GM12891 (cell line): Measurements from ENCODE around the gene SLC30A7.
A peak's percentile ranks its signal among the peaks of the same experiment; 100 is the strongest.

Experiments
- DNase-seq: peaks from one replicate; pipeline ENCODE4 v3.0.0; 2011; ENCODE audit warnings: low spot score; ENCODE audit not compliant: insufficient read length
- FAIRE-seq: peaks from 2 replicates; lab custom pipeline; 2011; peaks lifted over from hg19 to GRCh38; lab: Jason Lieb, UNC
- PAX5 ChIP-seq: IDR thresholded peaks from 2 replicates; pipeline ENCODE4 v1.6.1; 2011; ENCODE audit warnings: low read length, moderate library complexity, mild to moderate bottlenecking; ENCODE audit not compliant: insufficient read depth, severe bottlenecking
- POLR2A ChIP-seq: IDR thresholded peaks from 2 replicates; pipeline ENCODE4 v1.6.1; 2011; ENCODE audit warnings: low read depth, low read length, control low read depth
- POLR2AphosphoS5 ChIP-seq: IDR thresholded peaks from 2 replicates; pipeline ENCODE4 v1.6.1; 2011; ENCODE audit warnings: low read depth, low read length, control low read depth
- POU2F2 ChIP-seq: IDR thresholded peaks from 2 replicates; pipeline ENCODE4 v1.6.1; 2011; ENCODE audit warnings: low read depth, mild to moderate bottlenecking, control low read depth, low read length, moderate library complexity
- SPI1 ChIP-seq: IDR thresholded peaks from 2 replicates; pipeline ENCODE4 v1.6.1; 2011; ENCODE audit warnings: low read depth, low read length, control low read depth
- TAF1 ChIP-seq: IDR thresholded peaks from 2 replicates; pipeline ENCODE4 v1.6.1; 2011; ENCODE audit warnings: low read depth, low read length, control low read depth

SLC30A7 gene

GRCh38 chr1:101017448-101017847 is 121.6 kb downstream of the SLC30A7 start:
- FAIRE-seq: no peak
- no peak for TF ChIP-seq TAF1
- TF ChIP-seq POLR2AphosphoS5: no peak
- no peak for TF ChIP-seq PAX5

GRCh38 chr1:101022294-101022693 is 126.4 kb downstream of the SLC30A7 start:
- FAIRE-seq: no peak
- TF ChIP-seq POLR2A: no peak
- no peak for DNase-seq

More at GRCh38 chr1:101017448-101017847, 121.6 kb downstream of the SLC30A7 start:
- no peak for DNase-seq

- no peak for FAIRE-seq
- TF ChIP-seq POLR2A (no peak), POU2F2 (no peak), POLR2AphosphoS5 (no peak), SPI1 (no peak), TAF1 (no peak), PAX5 (no peak)
- no peak for DNase-seq
Observed at GRCh38 chr1:101025283-101025656, 129.4 kb downstream of the SLC30A7 start.

GRCh38 chr1:101025657-101026429 is 130.0 kb downstream of the SLC30A7 start, which contains the start of gene DPH5:
Gene DPH5 (minus strand): TSS chr1:101025784. CDS start chr1:101025443, 341 bp downstream.
- TF ChIP-seq POLR2AphosphoS5 (peak; percentile 96), SPI1 (no peak), POU2F2 (peak; percentile 79), TAF1 (peak; percentile 94), PAX5 (no peak), POLR2A (peak; percentile 94)
- DNase-seq: peak; percentile 39
- FAIRE-seq: peak; percentile 95

GRCh38 chr1:101026430-101026788 is 130.5 kb downstream of the SLC30A7 start:
- DNase-seq (no peak), FAIRE-seq (no peak)
- TF ChIP-seq SPI1 (no peak), POU2F2 (no peak), POLR2AphosphoS5 (no peak), TAF1 (no peak)

GRCh38 chr1:101027194-101027772 is 131.4 kb downstream of the SLC30A7 start:
- FAIRE-seq (no peak), DNase-seq (no peak)
- TF ChIP-seq TAF1 (no peak), POLR2AphosphoS5 (no peak), POU2F2 (no peak), PAX5 (no peak), SPI1 (peak; percentile 68), POLR2A (peak; percentile 41; the same call in 1 of the 2 replicates)

- DNase-seq (no peak), FAIRE-seq (no peak)
- no peak for TF ChIP-seq POLR2AphosphoS5
- no peak for TF ChIP-seq POU2F2
- TF ChIP-seq SPI1: no peak
- TF ChIP-seq PAX5: no peak
- TF ChIP-seq TAF1: no peak
- no peak for TF ChIP-seq POLR2A
Observed at GRCh38 chr1:101028466-101028865, 132.6 kb downstream of the SLC30A7 start.

- no peak for TF ChIP-seq SPI1
- no peak for TF ChIP-seq PAX5
- TF ChIP-seq TAF1: no peak
- no peak for TF ChIP-seq POU2F2
- no peak for TF ChIP-seq POLR2AphosphoS5
- no peak for TF ChIP-seq POLR2A
- no peak for FAIRE-seq
- no peak for DNase-seq
Observed at GRCh38 chr1:101029184-101029583, 133.3 kb downstream of the SLC30A7 start.

GRCh38 chr1:101030881-101031280 is 135.0 kb downstream of the SLC30A7 start:
- DNase-seq: no peak
- FAIRE-seq: no peak
- TF ChIP-seq SPI1 (no peak), TAF1 (no peak), POLR2A (no peak), PAX5 (no peak), POU2F2 (no peak), POLR2AphosphoS5 (no peak)
